Epithelial cell of prostate (primary cell): Measurements from ENCODE around the gene MLF2.
"Not testable (repeated sequence)": the region's sequence is repeated elsewhere in the genome, so short reads cannot be mapped to it uniquely, and the experiment has no call there.

Experiments used
- DNase-seq: peaks from one replicate; pipeline ENCODE4 v3.0.0-alpha.2; 2011; ENCODE audit warnings: low read depth, low spot score
- H3K27ac ChIP-seq: fragments of 450-650 bp; 2 replicates; pipeline ENCODE4 v1.5.1; 2017; ENCODE audit warnings: mild to moderate bottlenecking

Gene MLF2

GRCh38 chr12:6766651-6767349 is 13.9 kb upstream of the MLF2 start:
- H3K27ac ChIP-seq: peak overlapping the region; percentile 82
- DNase-seq: no peak

- peak; percentile 52 for DNase-seq
- H3K27ac ChIP-seq: peak within 1 kb of the TSS; percentile 82
These were observed 13.0 kb upstream of the MLF2 start, which contains the start of gene PTMS for GRCh38 chr12:6765634-6766581. PTMS (plus strand) TSS chr12:6766363; CDS start chr12:6766706, 343 bp downstream.

- DNase-seq: no peak
These were observed 12.2 kb upstream of the MLF2 start for GRCh38 chr12:6765048-6765633.

GRCh38 chr12:6764011-6764828 is 11.3 kb upstream of the MLF2 start:
- H3K27ac ChIP-seq: peak overlapping the region; percentile 82

More at GRCh38 chr12:6765048-6765633, 12.2 kb upstream of the MLF2 start:
- H3K27ac ChIP-seq: peak overlapping the region; percentile 82

GRCh38 chr12:6763380-6763779 is 10.4 kb upstream of the MLF2 start:
- H3K27ac ChIP-seq: no peak overlapping the region
- DNase-seq: no peak

More at GRCh38 chr12:6764011-6764828, 11.3 kb upstream of the MLF2 start:
- peak; percentile 39 for DNase-seq

GRCh38 chr12:6759741-6760140 is 6.8 kb upstream of the MLF2 start:
- no peak overlapping the region for H3K27ac ChIP-seq
- DNase-seq: no peak

GRCh38 chr12:6758506-6759095 is 5.7 kb upstream of the MLF2 start:
- no peak for DNase-seq

GRCh38 chr12:6757028-6757690 is 4.2 kb upstream of the MLF2 start:
- no peak for DNase-seq
- H3K27ac ChIP-seq: no peak overlapping the region

More at GRCh38 chr12:6758506-6759095, 5.7 kb upstream of the MLF2 start:
- H3K27ac ChIP-seq: no peak overlapping the region

- no peak for DNase-seq
- H3K27ac ChIP-seq: no peak overlapping the region
These were observed 1.5 kb upstream of the MLF2 start for GRCh38 chr12:6754411-6754810.

- no peak for DNase-seq
- peak overlapping the region; percentile 96 for H3K27ac ChIP-seq
These were observed 923 bp upstream of the MLF2 start for GRCh38 chr12:6753772-6754356.

- no peak for DNase-seq
- peak overlapping the region; percentile 96 for H3K27ac ChIP-seq
These were observed 597 bp downstream of the MLF2 start for GRCh38 chr12:6752167-6752920.

- H3K27ac ChIP-seq: peak overlapping the region; percentile 96
These were observed 1.2 kb downstream of the MLF2 start for GRCh38 chr12:6751767-6752166.

GRCh38 chr12:6750506-6750905 is 2.4 kb downstream of the MLF2 start:
- DNase-seq: no peak
- peak overlapping the region; percentile 1 for H3K27ac ChIP-seq

More at GRCh38 chr12:6751767-6752166, 1.2 kb downstream of the MLF2 start:
- no peak for DNase-seq

- no peak for DNase-seq
- H3K27ac ChIP-seq: no peak overlapping the region
These were observed 4.2 kb downstream of the MLF2 start for GRCh38 chr12:6748761-6749160.

- DNase-seq: no peak
- H3K27ac ChIP-seq: peak overlapping the region; percentile 83
These were observed 5.7 kb downstream of the MLF2 start for GRCh38 chr12:6747216-6747615.

GRCh38 chr12:6745741-6746525 is 7.0 kb downstream of the MLF2 start:
- DNase-seq: peak; percentile 51
- peak overlapping the region; percentile 83 for H3K27ac ChIP-seq

- not testable (repeated sequence) for DNase-seq, H3K27ac ChIP-seq
These were observed 9.6 kb downstream of the MLF2 start for GRCh38 chr12:6743300-6743699.
